Activated CD4-positive, alpha-beta memory T cell treated with anti-CD3 and anti-CD28 coated beads, Interleukin-2, amount 10 ng/mL, durations not matched to agents 7 days and 5 days (primary cell): ENCODE data around the gene DDC. TPM values are rescaled to one million over a fixed set of nuclear protein-coding genes. Genes with fewer than 3 reads are reported as not detected.
"Not testable (repeated sequence)": the region's sequence is repeated elsewhere in the genome, so short reads cannot be mapped to it uniquely, and the experiment has no call there.

Source experiments
- CTCF ChIA-PET: fragments of 350-600 bp; sonication (Branson Sonifier 250); formaldehyde crosslinking; loops from one replicate; lab custom pipeline; 2021; ENCODE audit warnings: antibody characterized with exemption, inconsistent platforms; lab: Charles Lee
- POLR2A ChIA-PET: fragments of 350-600 bp; sonication (Branson Sonifier 250); formaldehyde crosslinking; loops from one replicate; lab custom pipeline; 2021; ENCODE audit warnings: antibody characterized with exemption; lab: Charles Lee
- DNase-seq: peaks from one replicate; pipeline ENCODE4 v3.0.0-alpha.2; 2020
- H3K27ac Mint-ChIP-seq: one replicate; pipeline ENCODE4 v1.8.0; 2021; ENCODE audit warnings: mild to moderate bottlenecking, mixed read lengths
- H3K27me3 Mint-ChIP-seq: one replicate; pipeline ENCODE4 v1.8.0; 2021; ENCODE audit warnings: mixed read lengths
- H3K36me3 Mint-ChIP-seq: one replicate; pipeline ENCODE4 v1.8.0; 2021; ENCODE audit warnings: low read depth, mixed read lengths
- H3K4me1 Mint-ChIP-seq: one replicate; pipeline ENCODE4 v1.8.0; 2021; ENCODE audit warnings: mixed read lengths
- H3K4me3 Mint-ChIP-seq: one replicate; pipeline ENCODE4 v1.8.0; 2021; ENCODE audit warnings: mild to moderate bottlenecking, mixed read lengths
- H3K9me3 Mint-ChIP-seq: one replicate; pipeline ENCODE4 v1.8.0; 2021; ENCODE audit warnings: mixed read lengths
- total RNA-seq, 2 experiments: library from RNA; stranded (reverse); gene quantifications; one replicate each; pipeline ENCODE4 v1.2.3, GENCODE V29; 2021

Gene DDC
- total RNA-seq, 2 experiments from 2014 or later: not detected

GRCh38 chr7:50462361-50462760 is 102.8 kb downstream of the DDC start:
- H3K4me3 Mint-ChIP-seq: no peak overlapping the region
- ChIA-PET POLR2A (no interaction called here), CTCF (interaction anchor here (0.7 to 0.8 kb wide), 6 partner anchors 9 to 371 kb away, joined by 3 to 6 read pairs (median 4); no protein-coding TSS in a partner anchor)
- peaks cover 2% of the 10 kb centered on the region for H3K4me1 Mint-ChIP-seq
- H3K9me3 Mint-ChIP-seq: no peaks in the 10 kb centered on the region
- H3K27me3 Mint-ChIP-seq: peaks cover 9% of the 10 kb centered on the region
- no peak for DNase-seq
- no peaks in the 10 kb centered on the region for H3K36me3 Mint-ChIP-seq
- no peak overlapping the region for H3K27ac Mint-ChIP-seq

DNA sequence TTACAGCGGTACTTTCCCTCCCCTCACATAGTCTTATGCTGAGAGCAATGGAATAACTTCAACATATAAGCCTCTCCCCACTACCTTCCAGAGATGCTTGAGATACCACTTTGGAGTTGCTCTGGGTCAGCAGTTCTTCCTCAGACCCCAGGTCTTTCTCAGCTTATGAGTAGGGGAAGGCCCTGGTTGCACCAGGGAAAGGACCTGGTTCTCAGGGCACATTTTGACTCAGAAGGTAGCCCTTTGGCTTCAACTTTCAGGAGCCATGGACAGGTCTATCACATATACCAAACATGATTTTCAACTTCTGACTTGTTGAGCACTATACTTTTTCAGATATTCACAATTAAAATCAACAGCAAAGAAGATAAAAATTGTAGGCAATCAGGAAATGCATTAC is 103.5 kb downstream of the DDC start:
- H3K27ac Mint-ChIP-seq: no peak overlapping the region
- H3K36me3 Mint-ChIP-seq: no peaks in the 10 kb centered on the region
- H3K4me1 Mint-ChIP-seq: no peaks in the 10 kb centered on the region
- CTCF ChIA-PET: interaction anchor here (0.8 kb wide), 2 partner anchors 172 to 369 kb away, joined by 3 read pairs; partner anchors contain the start of gene ZPBP
- no peak for DNase-seq
- no peaks in the 10 kb centered on the region for H3K9me3 Mint-ChIP-seq
- POLR2A ChIA-PET: no interaction called here
- H3K4me3 Mint-ChIP-seq: no peak overlapping the region
- peaks cover 11% of the 10 kb centered on the region for H3K27me3 Mint-ChIP-seq

DNA sequence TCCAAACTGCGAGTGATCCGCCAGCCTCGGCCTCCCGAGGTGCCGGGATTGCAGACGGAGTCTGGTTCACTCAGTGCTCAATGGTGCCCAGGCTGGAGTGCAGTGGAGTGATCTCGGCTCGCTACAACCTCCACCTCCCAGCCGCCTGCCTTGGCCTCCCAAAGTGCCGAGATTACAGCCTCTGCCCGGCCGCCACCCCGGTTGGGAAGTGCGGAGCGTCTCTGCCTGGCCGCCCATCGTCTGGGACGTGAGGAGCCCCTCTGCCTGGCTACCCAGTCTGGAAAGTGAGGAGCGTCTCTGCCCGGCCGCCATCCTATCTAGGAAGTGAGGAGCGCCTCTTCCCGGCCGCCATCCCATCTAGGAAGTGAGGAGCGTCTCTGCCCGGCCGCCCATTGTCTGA is 106.0 kb downstream of the DDC start:
- H3K4me1 Mint-ChIP-seq, H3K9me3 Mint-ChIP-seq, H3K27ac Mint-ChIP-seq, H3K36me3 Mint-ChIP-seq, POLR2A ChIA-PET, H3K4me3 Mint-ChIP-seq, DNase-seq: not testable (repeated sequence)
- CTCF ChIA-PET: interaction anchor here (0.9 kb wide), 1 partner anchor 9 kb away, joined by 3 read pairs; no protein-coding TSS in a partner anchor
- H3K27me3 Mint-ChIP-seq: peaks cover 21% of the 10 kb centered on the region

DNA sequence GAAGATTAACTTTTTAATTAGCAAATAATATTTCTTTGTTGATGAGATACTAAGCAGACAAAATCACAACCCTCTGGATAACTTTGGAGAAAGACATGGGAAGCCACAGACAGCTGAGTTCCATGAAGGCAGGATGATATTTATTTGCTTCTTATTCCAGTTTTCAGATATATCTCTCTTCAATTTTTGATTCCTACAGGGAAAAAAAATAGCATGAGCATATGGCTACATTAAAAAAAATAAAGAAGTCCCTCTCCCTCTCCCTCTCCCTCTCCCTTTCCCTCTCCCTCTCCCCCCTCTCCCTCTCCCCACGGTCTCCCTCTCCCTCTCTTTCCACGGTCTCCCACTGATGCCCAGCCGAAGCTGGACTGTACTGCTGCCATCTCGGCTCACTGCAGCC is 106.6 kb downstream of the DDC start:
- DNase-seq, H3K4me1 Mint-ChIP-seq, H3K27ac Mint-ChIP-seq, H3K4me3 Mint-ChIP-seq, H3K9me3 Mint-ChIP-seq, POLR2A ChIA-PET, H3K36me3 Mint-ChIP-seq: not testable (repeated sequence)
- peaks cover 22% of the 10 kb centered on the region for H3K27me3 Mint-ChIP-seq
- CTCF ChIA-PET: interaction anchor here (0.7 to 0.9 kb wide), 2 partner anchors 10 to 212 kb away, joined by 3 read pairs; no protein-coding TSS in a partner anchor

DNA sequence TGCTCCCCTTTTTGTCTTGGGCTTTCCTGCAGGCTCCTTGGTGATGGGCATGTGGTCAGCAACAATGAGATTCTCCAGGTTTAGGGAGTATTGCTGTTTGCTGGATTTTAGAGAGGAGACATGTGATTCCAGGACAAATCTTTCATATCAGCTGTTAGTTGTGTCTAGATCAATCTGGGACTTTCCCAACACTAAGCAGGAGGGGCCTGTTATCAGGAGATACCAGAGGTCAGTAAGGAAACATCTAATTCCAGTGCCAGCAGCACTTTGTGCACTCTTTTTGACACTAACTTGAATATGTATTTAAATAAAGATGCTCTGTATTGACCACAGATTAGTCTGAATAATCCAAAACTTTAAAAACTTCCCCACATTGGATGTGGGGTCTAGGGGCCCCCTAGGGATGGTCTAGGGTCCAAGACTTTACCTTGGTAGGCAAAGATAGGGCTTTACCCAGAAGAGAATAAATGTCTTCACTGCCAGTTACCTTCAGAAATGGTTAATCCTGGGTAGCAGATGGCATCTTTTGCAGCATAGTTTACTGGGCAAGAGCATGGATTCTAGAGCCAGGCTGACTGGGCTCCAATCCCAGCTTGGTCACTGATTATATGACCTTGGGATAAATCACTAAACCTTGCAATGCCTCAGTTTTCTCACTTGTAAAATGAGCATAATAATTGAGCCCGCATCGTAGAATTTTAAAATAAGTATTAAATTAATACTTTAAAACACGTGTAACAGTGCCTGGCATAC is 108.7 kb downstream of the DDC start:
- POLR2A ChIA-PET: no interaction called here
- DNase-seq: no peak
- H3K9me3 Mint-ChIP-seq: no peaks in the 10 kb centered on the region
- CTCF ChIA-PET: no interaction called here
- no peak overlapping the region for H3K27ac Mint-ChIP-seq
- H3K4me3 Mint-ChIP-seq: no peak overlapping the region
- peaks cover 22% of the 10 kb centered on the region for H3K27me3 Mint-ChIP-seq
- no peaks in the 10 kb centered on the region for H3K36me3 Mint-ChIP-seq
- no peaks in the 10 kb centered on the region for H3K4me1 Mint-ChIP-seq

GRCh38 chr7:50455658-50456057 is 109.5 kb downstream of the DDC start:
- peaks cover 6% of the 10 kb centered on the region for H3K4me1 Mint-ChIP-seq
- no peak overlapping the region for H3K27ac Mint-ChIP-seq
- POLR2A ChIA-PET: no interaction called here
- H3K36me3 Mint-ChIP-seq: no peaks in the 10 kb centered on the region
- no peak for DNase-seq
- no peaks in the 10 kb centered on the region for H3K9me3 Mint-ChIP-seq
- CTCF ChIA-PET: interaction anchor here (0.7 kb wide), 1 partner anchor 18 kb away, joined by 3 read pairs; no protein-coding TSS in a partner anchor
- H3K27me3 Mint-ChIP-seq: peaks cover 20% of the 10 kb centered on the region
- no peak overlapping the region for H3K4me3 Mint-ChIP-seq

DNA sequence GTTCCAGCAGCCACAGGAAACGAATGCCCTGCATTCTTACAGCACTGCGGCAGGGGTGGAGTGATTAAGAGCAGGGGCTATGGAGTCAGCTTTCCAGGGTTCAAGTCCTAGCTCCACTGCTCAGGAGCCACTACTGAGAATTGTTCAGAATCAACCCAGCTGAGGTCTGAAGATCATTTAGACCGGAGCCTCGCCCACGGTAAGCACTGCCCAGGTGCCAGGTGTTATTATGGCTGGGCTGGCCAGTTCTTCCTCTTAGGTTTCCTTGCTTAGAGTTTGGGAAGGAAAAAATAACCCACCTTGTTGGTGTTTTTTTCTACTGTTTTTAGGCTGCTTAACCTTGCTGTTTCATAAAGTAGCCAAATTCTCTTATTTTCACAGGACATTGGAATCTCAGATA is 110.2 kb downstream of the DDC start:
- Mint-ChIP-seq H3K27me3 (peaks cover 20% of the 10 kb centered on the region), H3K36me3 (no peaks in the 10 kb centered on the region), H3K4me3 (no peak overlapping the region), H3K27ac (no peak overlapping the region), H3K4me1 (peaks cover 8% of the 10 kb centered on the region), H3K9me3 (no peaks in the 10 kb centered on the region)
- POLR2A ChIA-PET: no interaction called here
- no peak for DNase-seq
- CTCF ChIA-PET: interaction anchor here (0.7 to 1.2 kb wide), 2 partner anchors 13 to 19 kb away, joined by 3 read pairs; no protein-coding TSS in a partner anchor

DNA sequence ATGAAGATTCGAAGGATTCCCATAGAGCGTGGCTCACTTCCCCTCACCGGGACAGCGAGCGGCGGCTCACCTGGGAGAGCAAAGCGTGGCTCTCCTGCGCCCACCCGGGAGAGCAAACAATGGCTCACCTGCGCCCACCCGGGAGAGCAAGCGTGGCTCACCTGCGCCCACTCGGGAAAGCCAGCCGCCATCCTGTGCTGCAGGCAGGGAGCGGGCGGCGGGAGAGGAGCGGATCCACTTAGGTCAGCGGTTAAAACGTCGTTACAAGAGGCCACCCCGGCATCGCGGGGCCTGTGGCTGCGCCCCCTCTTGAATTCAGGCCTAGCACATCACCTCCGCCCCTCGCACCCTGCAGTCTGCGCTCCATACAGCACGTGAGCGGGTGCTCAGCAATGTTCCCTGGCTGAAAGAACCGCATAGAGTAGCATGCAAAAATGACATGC is 114.6 kb downstream of the DDC start:
- H3K4me3 Mint-ChIP-seq: peak overlapping the region; percentile 91
- peak overlapping the region; percentile 61 for H3K27ac Mint-ChIP-seq
- H3K36me3 Mint-ChIP-seq: peaks cover 19% of the 10 kb centered on the region
- CTCF ChIA-PET: interaction anchor here (1.3 to 3.8 kb wide), 4 partner anchors 17 to 358 kb away, joined by 3 to 21 read pairs (median 6); partner anchors contain the start of gene ZPBP
- POLR2A ChIA-PET: interaction anchor here (0.6 to 2.6 kb wide), 12 partner anchors 11 to 289 kb away, joined by 3 to 13 read pairs (median 4); no protein-coding TSS in a partner anchor
- peaks cover 11% of the 10 kb centered on the region for H3K27me3 Mint-ChIP-seq
- H3K9me3 Mint-ChIP-seq: no peaks in the 10 kb centered on the region
- peaks cover 40% of the 10 kb centered on the region for H3K4me1 Mint-ChIP-seq
- DNase-seq: peak; percentile 28

DNA sequence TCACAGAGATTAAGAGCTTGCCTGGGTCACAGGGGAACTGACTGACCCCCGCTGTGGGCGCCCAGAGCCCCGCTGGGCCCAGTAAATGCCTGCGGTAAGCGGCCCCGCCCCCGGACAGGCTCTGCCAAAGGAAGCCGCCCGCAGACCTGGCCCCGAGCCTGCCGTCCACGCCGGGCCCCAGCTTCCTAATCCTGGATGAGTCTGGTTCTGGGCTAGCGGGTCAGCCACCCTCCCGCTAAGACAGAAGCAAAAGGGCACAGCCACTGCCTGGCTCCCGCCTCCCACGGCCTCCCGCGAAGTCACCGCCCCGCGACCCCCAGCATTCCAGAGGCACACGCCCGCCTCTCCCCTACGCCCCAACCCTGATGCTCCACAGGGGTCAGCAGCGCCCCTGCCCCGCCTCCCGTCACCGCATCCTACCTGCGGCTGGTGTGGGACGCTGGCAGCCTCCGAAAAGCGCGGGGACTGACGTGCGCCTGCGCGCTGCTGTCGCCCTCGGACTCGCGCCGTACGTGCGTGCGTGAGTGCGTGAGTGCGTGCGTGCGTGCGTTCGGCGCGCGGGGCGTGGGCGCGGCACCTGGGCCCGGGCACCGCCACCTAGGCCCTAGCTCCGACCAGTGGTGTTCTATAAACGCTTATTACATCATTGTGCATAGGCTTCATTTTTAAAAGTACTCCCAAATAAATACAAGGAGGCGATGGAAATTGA is 115.2 kb downstream of the DDC start, which contains the start of gene FIGNL1:
Gene FIGNL1 (minus strand): TSS at position 470 of the 709 bp plus-strand sequence. CDS start 3,063 bp downstream, outside the sequence.
- Mint-ChIP-seq H3K4me1 (peaks cover 46% of the 10 kb centered on the region), H3K4me3 (peak within 1 kb of the TSS; percentile 91), H3K9me3 (no peaks in the 10 kb centered on the region), H3K27me3 (peaks cover 7% of the 10 kb centered on the region), H3K36me3 (peaks cover 25% of the 10 kb centered on the region), H3K27ac (peak within 1 kb of the TSS; percentile 61)
- DNase-seq: peak; percentile 87
- POLR2A ChIA-PET: interaction anchor here (0.6 to 2.6 kb wide), 18 partner anchors 10 to 290 kb away, joined by 3 to 13 read pairs (median 4); no protein-coding TSS in a partner anchor
- CTCF ChIA-PET: interaction anchor here (1.3 to 3.8 kb wide), 5 partner anchors 17 to 711 kb away, joined by 3 to 21 read pairs (median 4); partner anchors contain the start of gene ZPBP

DNA sequence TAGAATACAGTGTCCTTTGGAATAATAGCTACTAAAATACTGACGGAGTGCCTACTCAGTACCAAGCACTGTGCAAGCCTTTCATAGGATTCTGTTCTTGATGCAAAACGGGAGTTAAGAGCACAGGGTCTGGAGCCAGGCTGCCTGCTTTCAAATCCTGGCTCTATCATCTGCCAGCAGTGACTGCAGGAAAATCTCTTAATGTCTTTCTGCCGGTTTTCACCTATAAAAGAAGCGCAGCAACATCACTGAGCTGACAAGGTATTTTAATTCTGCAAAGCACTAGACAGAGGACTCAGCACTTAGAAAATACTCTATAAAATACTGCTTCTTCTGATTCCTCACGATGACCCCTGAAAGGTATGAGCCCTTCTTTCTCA is 115.7 kb downstream of the DDC start:
- DNase-seq: no peak
- H3K27me3 Mint-ChIP-seq: peaks cover 6% of the 10 kb centered on the region
- no peaks in the 10 kb centered on the region for H3K9me3 Mint-ChIP-seq
- H3K36me3 Mint-ChIP-seq: peaks cover 30% of the 10 kb centered on the region
- H3K4me3 Mint-ChIP-seq: peak overlapping the region; percentile 91
- peak overlapping the region; percentile 61 for H3K27ac Mint-ChIP-seq
- ChIA-PET POLR2A (interaction anchor here (0.8 to 2.6 kb wide), 17 partner anchors 10 to 291 kb away, joined by 3 to 13 read pairs (median 4); no protein-coding TSS in a partner anchor), CTCF (interaction anchor here (1.3 to 3.8 kb wide), 5 partner anchors 18 to 711 kb away, joined by 3 to 21 read pairs (median 4); partner anchors contain the start of gene ZPBP)
- H3K4me1 Mint-ChIP-seq: peaks cover 49% of the 10 kb centered on the region

DNA sequence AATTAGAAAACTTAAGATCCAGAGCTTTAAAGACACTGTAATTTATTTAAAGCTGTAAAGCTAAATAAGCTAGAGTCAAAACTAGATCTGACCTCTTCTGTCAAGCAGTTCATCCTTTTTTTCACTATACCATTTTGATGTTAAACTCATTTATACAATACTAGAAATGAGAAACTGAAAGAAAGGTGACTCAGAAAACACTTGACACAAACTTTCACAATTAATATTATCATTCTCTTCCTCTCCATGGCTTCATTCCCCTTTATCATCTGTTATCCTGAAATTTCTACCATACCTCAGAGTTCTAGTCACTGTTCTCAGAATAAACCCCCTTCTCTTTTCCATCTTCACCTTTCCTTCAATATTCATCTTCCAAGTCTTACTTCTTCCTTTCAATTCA is 116.4 kb downstream of the DDC start:
- peak overlapping the region; percentile 91 for H3K4me3 Mint-ChIP-seq
- POLR2A ChIA-PET: interaction anchor here (1.1 to 2.6 kb wide), 7 partner anchors 11 to 182 kb away, joined by 3 to 13 read pairs (median 6); no protein-coding TSS in a partner anchor
- peaks cover 55% of the 10 kb centered on the region for H3K4me1 Mint-ChIP-seq
- H3K9me3 Mint-ChIP-seq: no peaks in the 10 kb centered on the region
- CTCF ChIA-PET: interaction anchor here (1.5 to 3.8 kb wide), 2 partner anchors 18 to 712 kb away, joined by 4 to 21 read pairs; no protein-coding TSS in a partner anchor
- H3K27me3 Mint-ChIP-seq: peaks cover 5% of the 10 kb centered on the region
- peak overlapping the region; percentile 61 for H3K27ac Mint-ChIP-seq
- peaks cover 36% of the 10 kb centered on the region for H3K36me3 Mint-ChIP-seq
- no peak for DNase-seq

DNA sequence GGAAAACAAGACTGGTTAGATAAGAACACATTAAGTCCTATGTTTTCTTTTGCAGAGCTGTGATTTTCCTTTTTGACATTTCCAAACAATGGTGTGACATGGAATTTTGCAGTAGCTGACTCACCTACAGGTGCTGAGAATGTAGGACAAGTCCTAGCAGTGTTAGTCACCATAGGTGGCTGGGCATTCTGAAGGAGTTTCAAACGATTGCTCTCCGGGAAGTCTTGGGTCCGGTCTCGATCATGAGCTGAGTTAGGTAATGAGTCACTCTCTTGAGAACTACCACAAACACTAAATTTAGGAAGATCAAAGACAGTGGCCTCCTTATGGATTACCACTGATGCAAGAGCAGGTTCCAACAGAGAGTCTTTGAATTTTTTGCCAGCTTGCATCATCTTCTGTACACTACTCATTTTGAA is 118.7 kb downstream of the DDC start:
- DNase-seq: peak; percentile 22
- no peak overlapping the region for H3K4me3 Mint-ChIP-seq
- ChIA-PET POLR2A (interaction anchor here (0.9 to 1.0 kb wide), 2 partner anchors 14 to 30 kb away, joined by 3 read pairs; no protein-coding TSS in a partner anchor), CTCF (interaction anchor here (0.5 to 1.8 kb wide), 5 partner anchors 13 to 354 kb away, joined by 3 to 5 read pairs (median 4); no protein-coding TSS in a partner anchor)
- peaks cover 67% of the 10 kb centered on the region for H3K4me1 Mint-ChIP-seq
- H3K36me3 Mint-ChIP-seq: peaks cover 46% of the 10 kb centered on the region
- no peaks in the 10 kb centered on the region for H3K9me3 Mint-ChIP-seq
- no peaks in the 10 kb centered on the region for H3K27me3 Mint-ChIP-seq
- peak overlapping the region; percentile 38 for H3K27ac Mint-ChIP-seq
